Measurements from ENCODE around the gene OR10H1. TPM values are rescaled to one million over a fixed set of nuclear protein-coding genes. Genes with fewer than 3 reads are reported as not detected.

OR10H1 gene
- under 1 TPM in 1 of 6 donors, not detected in 5; 0.03 TPM for total RNA-seq
- polyA plus RNA-seq = not detected

GRCh38 chr19:15815306-15815705 lies at the start of gene OR10H1:
TSS of gene OR10H1 (minus strand) at chr19:15815664. CDS start at chr19:15808037, 7,627 bp downstream.
- FAIRE-seq (no peak), ATAC-seq (peak; percentile 93 to 99 (median 98)), DNase-seq (peak in 5 of 6 donors; percentile 49 to 81 (median 74))
- no peaks in the 10 kb centered on the region for H3K9me3 ChIP-seq
- H3K36me3 ChIP-seq = no peaks in the 10 kb centered on the region
- H3K27ac ChIP-seq = no peak within 1 kb of the TSS
- H3K27me3 ChIP-seq = no peaks in the 10 kb centered on the region
- TF ChIP-seq CTCF (IDR thresholded peaks at IDR 0.05) = no peak
- no peak within 1 kb of the TSS for H3K4me3 ChIP-seq
- intact Hi-C loops (cut with DNase I) = no loop called here
- peaks cover 0 to 4% (median 0%) of the 10 kb centered on the region in 3 donors for H3K4me1 ChIP-seq
- WGBS, 2 donors = 20 to 26% methylated on average over 4 to 5 of the region's 5 CpGs

GRCh38 chr19:15864824-15865223 lies 49.4 kb upstream of the OR10H1 start:
- WGBS, 2 donors = 57 to 62% methylated on average over 5 of the region's 5 CpGs
- H3K9me3 ChIP-seq = no peaks in the 10 kb centered on the region
- H3K4me1 ChIP-seq = peaks cover 0 to 4% (median 0%) of the 10 kb centered on the region in 3 donors
- no peak for DNase-seq
- no peaks in the 10 kb centered on the region for H3K27me3 ChIP-seq
- H3K4me3 ChIP-seq = no peak overlapping the region
- H3K36me3 ChIP-seq = no peaks in the 10 kb centered on the region
- ATAC-seq = no peak
- intact Hi-C loops (cut with DNase I) = no loop called here
- FAIRE-seq = no peak
- no peak overlapping the region for H3K27ac ChIP-seq
- no peak for TF ChIP-seq CTCF (IDR thresholded peaks at IDR 0.05)

DNA sequence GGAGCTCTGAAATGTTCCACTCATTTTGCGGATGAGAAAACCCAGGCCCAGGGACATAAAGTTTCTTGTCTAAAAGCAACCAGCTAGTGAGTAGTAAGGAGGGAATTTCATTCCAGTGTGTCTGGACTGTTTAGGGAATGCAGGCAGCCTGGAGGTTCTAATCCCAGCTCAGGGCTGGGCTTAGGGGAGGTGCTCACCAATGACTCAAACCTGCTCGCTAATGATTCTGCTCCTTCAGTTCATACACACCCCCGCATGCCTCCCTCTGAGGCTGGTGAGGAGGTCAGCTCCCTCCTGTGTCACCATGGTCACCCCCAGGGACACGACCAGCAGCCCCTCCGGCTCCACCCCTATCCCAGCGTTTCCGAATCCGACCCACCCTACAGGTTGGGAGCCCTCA lies 47.8 kb upstream of the OR10H1 start:
- intact Hi-C loops (cut with DNase I) = no loop called here
- no peak for TF ChIP-seq CTCF (IDR thresholded peaks at IDR 0.05)
- H3K27me3 ChIP-seq = no peaks in the 10 kb centered on the region
- 55 to 66% methylated on average over 8 of the region's 8 CpGs for WGBS, 2 donors
- no peak overlapping the region for H3K4me3 ChIP-seq
- no peaks in the 10 kb centered on the region for H3K9me3 ChIP-seq
- no peak overlapping the region for H3K27ac ChIP-seq
- no peaks in the 10 kb centered on the region for H3K4me1 ChIP-seq
- ATAC-seq (no peak), FAIRE-seq (no peak), DNase-seq (no peak)
- H3K36me3 ChIP-seq = no peaks in the 10 kb centered on the region

GRCh38 chr19:15862444-15862843 lies 47.0 kb upstream of the OR10H1 start:
- FAIRE-seq = no peak
- WGBS, 2 donors = 33 to 35% methylated on average over 7 of the region's 7 CpGs

More at GRCh38 chr19:15862444-15862843, 47.0 kb upstream of the OR10H1 start:
- intact Hi-C loops (cut with DNase I) = no loop called here
- DNase-seq (no peak), ATAC-seq (no peak)
- no peaks in the 10 kb centered on the region for H3K36me3 ChIP-seq
- H3K9me3 ChIP-seq = no peaks in the 10 kb centered on the region
- H3K27me3 ChIP-seq = no peaks in the 10 kb centered on the region
- no peak for TF ChIP-seq CTCF (IDR thresholded peaks at IDR 0.05)
- H3K4me1 ChIP-seq = no peaks in the 10 kb centered on the region
- H3K27ac ChIP-seq = no peak overlapping the region
- no peak overlapping the region for H3K4me3 ChIP-seq
